Adrenal gland (tissue), 12 donors: ENCODE data around the gene ESPNL. TPM values are rescaled to one million over a fixed set of nuclear protein-coding genes. Genes with fewer than 3 reads are reported as not detected.
A peak's percentile ranks its signal among the peaks of the same experiment; 100 is the strongest.

Experiments
- DNase-seq, 7 donors: peaks; one replicate each; pipeline ENCODE4 v3.0.0-alpha.2; 2019 to 2020
- H3K27ac ChIP-seq, 5 donors: fragments of 200-600 bp; sonication (generic) in 4 of 5; 1 replicate in 3 of 5; 2 replicates in 2 of 5; pipeline versions ENCODE4 v1.5.1 to v1.8.0; 2016 to 2020; ENCODE audit warnings: mild to moderate bottlenecking in 1 of 5
- H3K27me3 ChIP-seq: fragments of 200-600 bp; 2 replicates; pipeline ENCODE4 v1.8.0; 2021
- H3K36me3 ChIP-seq, 2 donors: fragments of 200-600 bp; replicated peaks in 1 of 2; 1 replicate in 1 of 2; 2 replicates in 1 of 2; pipeline versions ENCODE4 v1.5.1 to v1.8.0; 2018 to 2022
- H3K4me1 ChIP-seq, 2 donors: fragments of 200-600 bp; replicated peaks in 1 of 2; 1 replicate in 1 of 2; 2 replicates in 1 of 2; pipeline versions ENCODE4 v1.5.1 to v1.8.0; 2018 to 2021
- H3K4me3 ChIP-seq, 4 donors: fragments of 200-600 bp; sonication (generic) in 3 of 4; one replicate each; pipeline ENCODE4 v1.5.1; 2016 to 2018
- H3K9me3 ChIP-seq, 3 donors: fragments of 200-600 bp; sonication (generic) in 1 of 3; replicated peaks in 1 of 3; 1 replicate in 2 of 3; 2 replicates in 1 of 3; pipeline versions ENCODE4 v1.5.1 to v1.8.0; 2016 to 2021
- POLR2A ChIP-seq, 2 donors: fragments of 450-650 bp; IDR thresholded peaks; one replicate each; pipeline ENCODE4 v1.6.1; 2017; ENCODE audit warnings: antibody characterized with exemption in 2 of 2, mild to moderate bottlenecking in 2 of 2, moderate library complexity in 1 of 2
- WGBS, 4 donors: extraction: QIAGEN DNeasy Blood & Tissue Kit in 2 of 4; methylation state at CpG; one replicate each; pipeline versions ENCODE4 v1.1.5 to v1.1.7; 2013 to 2017; 5-methylcytosine and 5-hydroxymethylcytosine counted together
- intact Hi-C, 2 donors: fragments of 100-400 bp; cut with DNase I; formaldehyde crosslinking; loops; one replicate each; pipeline versions ENCODE4 v1.14.1 to v1.15.0; 2022 to 2023
- polyA plus RNA-seq, 3 donors: library from polyadenylated mRNA; stranded (reverse); fragments of 200-250 nt in 2 of 3; fragments of 350-450 nt in 1 of 3; fragmentation: Illumina TruSeq in 1 of 3; extraction: RNeasy Lipid Tissue Mini Kit (QIAGEN cat#74804) in 1 of 3; gene quantifications; one replicate each; pipeline ENCODE4 v1.2.3, GENCODE V29; 2013 to 2014
- total RNA-seq, 9 donors: library from RNA; depleted of rRNA in 4 of 9; stranded (reverse); fragments of >200 nt in 4 of 9; fragments of 120-200 nt in 1 of 9; fragmentation: NEBNext Ultra II Directional in 1 of 9; extraction: Animal tissue kit (Norgen Biotek cat#: 25700) in 1 of 9; gene quantifications; one replicate each; pipeline versions ENCODE4 v1.1.0 to v1.2.4, GENCODE V29; 2013 to 2023
- TF ChIP-seq, protein P1 (sequence below), 6 experiments: fragments of 450-650 bp in 4 of 6; fragments of 200-600 bp in 2 of 6; sonication (generic) in 1 of 6; IDR thresholded peaks; 1 replicate in 5 of 6; 2 replicates in 1 of 6; pipeline versions ENCODE4 v1.5.1 to v1.8.0; 2016 to 2021; ENCODE audit warnings: antibody characterized with exemption in 6 of 6, mild to moderate bottlenecking in 2 of 6, moderate library complexity in 1 of 6
- donor health status: healthy with polysubstance abuse.
- donor health status: Bipolar disorder and iron deficiency.
- donor health status: DM: yes; HTN: yes; CAD: no.
- donor health status: DM: no; HTN: no; CAD: no.
- donor health status: DM: no; HTN: no; CAD: no.
- donor health status: DM: yes; HTN: yes; CAD: no.

The ESPNL gene
- total and polyA plus RNA-seq, 12 donors: 0.03 to 5.9 (median 1.2) TPM; not detected in 5

- WGBS, 4 donors: 4 to 8% (median 5%) methylated on average over 21 to 29 of the region's 29 CpGs
- peak overlapping the region in 3 of 5 donors; percentile 58 to 90 (median 79) for H3K27ac ChIP-seq
- no peaks in the 10 kb centered on the region for H3K27me3 ChIP-seq
- intact Hi-C loops: loop anchor here in 1 of 2 donors (5.0 kb wide), 1 partner anchor 94 kb away; the partner anchor contains the start of gene UBE2F
- H3K4me1 ChIP-seq: peaks cover 0 to 14% of the 10 kb centered on the region in 2 donors
- DNase-seq: peak; percentile 18 to 65 (median 31)
- H3K4me3 ChIP-seq: peak overlapping the region; percentile 65 to 92 (median 84)
- H3K9me3 ChIP-seq: no peaks in the 10 kb centered on the region
- TF ChIP-seq, protein P1, sequence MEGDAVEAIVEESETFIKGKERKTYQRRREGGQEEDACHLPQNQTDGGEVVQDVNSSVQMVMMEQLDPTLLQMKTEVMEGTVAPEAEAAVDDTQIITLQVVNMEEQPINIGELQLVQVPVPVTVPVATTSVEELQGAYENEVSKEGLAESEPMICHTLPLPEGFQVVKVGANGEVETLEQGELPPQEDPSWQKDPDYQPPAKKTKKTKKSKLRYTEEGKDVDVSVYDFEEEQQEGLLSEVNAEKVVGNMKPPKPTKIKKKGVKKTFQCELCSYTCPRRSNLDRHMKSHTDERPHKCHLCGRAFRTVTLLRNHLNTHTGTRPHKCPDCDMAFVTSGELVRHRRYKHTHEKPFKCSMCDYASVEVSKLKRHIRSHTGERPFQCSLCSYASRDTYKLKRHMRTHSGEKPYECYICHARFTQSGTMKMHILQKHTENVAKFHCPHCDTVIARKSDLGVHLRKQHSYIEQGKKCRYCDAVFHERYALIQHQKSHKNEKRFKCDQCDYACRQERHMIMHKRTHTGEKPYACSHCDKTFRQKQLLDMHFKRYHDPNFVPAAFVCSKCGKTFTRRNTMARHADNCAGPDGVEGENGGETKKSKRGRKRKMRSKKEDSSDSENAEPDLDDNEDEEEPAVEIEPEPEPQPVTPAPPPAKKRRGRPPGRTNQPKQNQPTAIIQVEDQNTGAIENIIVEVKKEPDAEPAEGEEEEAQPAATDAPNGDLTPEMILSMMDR (IDR thresholded peaks at IDR 0.05): peak in 1 of 6 experiments; percentile 6
- no peak for TF ChIP-seq POLR2A (IDR thresholded peaks at IDR 0.05)
- H3K36me3 ChIP-seq: peaks cover 0 to 9% of the 10 kb centered on the region in 2 donors
These were observed 38.6 kb upstream of the ESPNL start for GRCh38 chr2:238061315-238062202.

GRCh38 chr2:238063414-238064189 is 36.5 kb upstream of the ESPNL start:
- Histone ChIP-seq H3K9me3 (no peaks in the 10 kb centered on the region), H3K27me3 (no peaks in the 10 kb centered on the region), H3K4me1 (peaks cover 0 to 14% of the 10 kb centered on the region in 2 donors), H3K36me3 (peaks cover 0 to 9% of the 10 kb centered on the region in 2 donors), H3K4me3 (no peak overlapping the region), H3K27ac (no peak overlapping the region)
- TF ChIP-seq, protein P1 (IDR thresholded peaks at IDR 0.05): no peak
- no peak for TF ChIP-seq POLR2A (IDR thresholded peaks at IDR 0.05)
- intact Hi-C loops: loop anchor here in 1 of 2 donors (5.0 kb wide), 1 partner anchor 96 kb away; the partner anchor contains the start of gene UBE2F
- WGBS, 4 donors: 84 to 94% (median 91%) methylated on average over 8 of the region's 8 CpGs
- peak in 1 of 7 donors; percentile 31 for DNase-seq

GRCh38 chr2:238064376-238064775 is 35.8 kb upstream of the ESPNL start:
- 85 to 91% (median 88%) methylated on average over 7 of the region's 7 CpGs for WGBS, 4 donors
- H3K9me3 ChIP-seq: no peaks in the 10 kb centered on the region
- H3K4me3 ChIP-seq: no peak overlapping the region
- peaks cover 0 to 14% of the 10 kb centered on the region in 2 donors for H3K4me1 ChIP-seq
- peak in 1 of 7 donors; percentile 43 for DNase-seq
- H3K27me3 ChIP-seq: no peaks in the 10 kb centered on the region
- TF ChIP-seq, protein P1 (IDR thresholded peaks at IDR 0.05): no peak
- TF ChIP-seq POLR2A (IDR thresholded peaks at IDR 0.05): no peak
- no peak overlapping the region for H3K27ac ChIP-seq
- H3K36me3 ChIP-seq: peaks cover 0 to 14% of the 10 kb centered on the region in 2 donors
- intact Hi-C loops: loop anchor here in 1 of 2 donors (5.0 kb wide), 1 partner anchor 97 kb away; the partner anchor contains the start of gene UBE2F
